ENCODE results near the gene FAM234A. TPM values are rescaled to one million over a fixed set of nuclear protein-coding genes. Genes with fewer than 3 reads are reported as not detected.
A peak's percentile ranks its signal among the peaks of the same experiment; 100 is the strongest.

Gene FAM234A
- polyA plus RNA-seq, 3 donors from 2014 or later, result 19.3 to 56.6 (median 24.4) TPM

- no peak overlapping the region for H3K27ac Mint-ChIP-seq
- H3K4me1 Mint-ChIP-seq, result peaks cover 0 to 3% of the 10 kb centered on the region in 2 donors
- no peak overlapping the region for H3K4me3 Mint-ChIP-seq
- H3K36me3 Mint-ChIP-seq, result peaks cover 0 to 8% (median 0%) of the 10 kb centered on the region in 3 donors
- H3K27me3 Mint-ChIP-seq (ENCODE audit: low read depth in 3 of 3), result peaks cover 0 to 11% (median 3%) of the 10 kb centered on the region in 3 donors
- no peak for DNase-seq
- no peaks in the 10 kb centered on the region for H3K9me3 Mint-ChIP-seq
These were observed 61.7 kb downstream of the FAM234A start for GRCh38 chr16:296276-296675.

DNA sequence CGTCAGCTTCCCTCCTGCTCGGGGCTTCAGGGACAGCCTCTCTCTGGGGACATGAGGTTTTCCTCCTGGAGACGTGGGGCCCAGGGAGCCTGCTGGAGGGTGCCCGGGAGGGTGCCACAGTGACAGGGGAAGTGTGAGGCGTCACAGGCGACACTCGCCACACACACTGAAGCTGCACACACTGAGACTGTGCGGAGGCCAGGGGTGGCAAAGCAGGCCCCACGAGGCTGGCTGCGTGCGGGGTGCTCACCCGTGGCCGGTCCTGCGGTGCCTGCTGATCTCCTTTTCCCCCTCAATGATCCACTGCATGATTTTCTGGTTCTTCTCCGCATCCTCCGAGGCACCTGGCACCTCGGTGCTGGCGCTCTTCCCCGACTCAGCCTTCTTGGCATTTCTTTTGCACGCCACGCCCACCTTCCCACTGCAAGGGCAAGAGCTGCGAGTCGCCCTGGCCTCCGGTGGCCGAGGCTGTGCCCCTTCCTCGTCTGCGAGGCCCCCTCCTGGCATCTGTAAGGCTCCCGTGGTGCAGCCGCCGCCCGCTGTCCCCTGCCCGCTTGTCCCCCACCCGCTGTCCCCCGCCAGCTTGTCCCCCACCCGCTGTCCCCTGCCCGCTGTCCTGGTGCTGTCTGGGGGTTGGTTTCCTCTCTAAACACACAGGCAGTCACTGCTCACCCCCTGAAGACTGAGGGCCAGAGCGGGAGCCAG is 62.3 kb downstream of the FAM234A start:
- no peak for DNase-seq
- H3K9me3 Mint-ChIP-seq, result no peaks in the 10 kb centered on the region
- H3K4me3 Mint-ChIP-seq, result no peak overlapping the region
- peak overlapping the region in 2 of 6 donors; percentile 51 to 70 for H3K27ac Mint-ChIP-seq
- H3K27me3 Mint-ChIP-seq (ENCODE audit: low read depth in 3 of 3), result peaks cover 0 to 8% (median 2%) of the 10 kb centered on the region in 3 donors
- H3K36me3 Mint-ChIP-seq, result peaks cover 0 to 3% (median 0%) of the 10 kb centered on the region in 3 donors
- H3K4me1 Mint-ChIP-seq, result peaks cover 0 to 2% of the 10 kb centered on the region in 2 donors

- Mint-ChIP-seq H3K4me3 (no peak overlapping the region), H3K36me3 (no peaks in the 10 kb centered on the region), H3K4me1 (peaks cover under 1 to 3% of the 10 kb centered on the region in 2 donors), H3K27ac (no peak overlapping the region), H3K27me3 (ENCODE audit: low read depth in 3 of 3) (peaks cover 0 to 8% (median 0%) of the 10 kb centered on the region in 3 donors), H3K9me3 (no peaks in the 10 kb centered on the region)
- no peak for DNase-seq
These were observed 63.2 kb downstream of the FAM234A start for GRCh38 chr16:297832-298231.

DNA sequence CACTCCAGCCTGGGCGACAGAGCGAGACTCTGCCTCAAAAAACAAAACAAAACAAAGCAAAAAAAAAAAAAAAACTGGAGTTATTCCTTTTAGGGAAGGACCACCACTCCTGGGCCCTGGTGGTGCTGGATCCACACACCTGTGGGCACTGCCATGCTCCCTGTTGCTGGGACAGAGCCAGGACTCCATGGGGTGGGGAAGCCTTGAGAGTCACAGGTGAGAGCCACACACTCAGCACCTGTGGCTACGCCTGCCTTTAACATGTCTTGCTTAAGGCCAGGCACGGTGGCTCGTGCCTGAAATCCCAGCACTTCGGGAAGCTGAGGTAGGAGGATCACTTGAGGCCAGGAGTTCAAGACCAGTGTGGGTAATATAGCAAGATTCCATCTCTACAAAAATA is 66.6 kb downstream of the FAM234A start:
- Mint-ChIP-seq H3K27ac (peak overlapping the region in 1 of 6 donors; percentile 40), H3K4me3 (no peak overlapping the region), H3K36me3 (peaks cover 8 to 11% (median 9%) of the 10 kb centered on the region in 3 donors), H3K9me3 (no peaks in the 10 kb centered on the region), H3K27me3 (ENCODE audit: low read depth in 3 of 3) (peaks cover 2 to 10% (median 3%) of the 10 kb centered on the region in 3 donors), H3K4me1 (peaks cover 21 to 23% of the 10 kb centered on the region in 2 donors)
- DNase-seq, result no peak

DNA sequence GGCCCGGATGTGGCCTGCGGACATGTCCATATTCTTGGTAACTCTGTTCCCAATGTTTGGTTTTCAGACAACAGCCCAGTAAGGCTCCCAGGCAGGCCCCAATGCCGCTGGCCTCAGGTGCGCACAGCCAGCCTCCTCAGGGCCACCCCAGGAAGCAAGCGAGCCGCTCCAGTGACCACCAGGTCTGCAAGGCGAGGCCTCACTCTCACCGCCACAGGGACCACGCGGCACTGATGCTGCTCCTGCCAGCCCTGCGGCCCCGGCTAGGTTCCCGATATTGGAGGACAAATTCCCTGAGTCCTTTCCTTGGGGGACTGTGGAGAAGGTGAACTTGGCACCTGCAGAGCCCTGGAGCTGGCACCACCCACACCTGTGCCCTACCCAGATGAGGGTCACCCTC is 67.3 kb downstream of the FAM234A start:
- H3K4me1 Mint-ChIP-seq, result peaks cover 28 to 30% of the 10 kb centered on the region in 2 donors
- DNase-seq, result no peak
- H3K9me3 Mint-ChIP-seq, result no peaks in the 10 kb centered on the region
- H3K36me3 Mint-ChIP-seq, result peaks cover 9 to 13% (median 12%) of the 10 kb centered on the region in 3 donors
- no peak overlapping the region for H3K27ac Mint-ChIP-seq
- H3K4me3 Mint-ChIP-seq, result no peak overlapping the region
- H3K27me3 Mint-ChIP-seq (ENCODE audit: low read depth in 3 of 3), result peaks cover 2 to 9% (median 3%) of the 10 kb centered on the region in 3 donors

DNA sequence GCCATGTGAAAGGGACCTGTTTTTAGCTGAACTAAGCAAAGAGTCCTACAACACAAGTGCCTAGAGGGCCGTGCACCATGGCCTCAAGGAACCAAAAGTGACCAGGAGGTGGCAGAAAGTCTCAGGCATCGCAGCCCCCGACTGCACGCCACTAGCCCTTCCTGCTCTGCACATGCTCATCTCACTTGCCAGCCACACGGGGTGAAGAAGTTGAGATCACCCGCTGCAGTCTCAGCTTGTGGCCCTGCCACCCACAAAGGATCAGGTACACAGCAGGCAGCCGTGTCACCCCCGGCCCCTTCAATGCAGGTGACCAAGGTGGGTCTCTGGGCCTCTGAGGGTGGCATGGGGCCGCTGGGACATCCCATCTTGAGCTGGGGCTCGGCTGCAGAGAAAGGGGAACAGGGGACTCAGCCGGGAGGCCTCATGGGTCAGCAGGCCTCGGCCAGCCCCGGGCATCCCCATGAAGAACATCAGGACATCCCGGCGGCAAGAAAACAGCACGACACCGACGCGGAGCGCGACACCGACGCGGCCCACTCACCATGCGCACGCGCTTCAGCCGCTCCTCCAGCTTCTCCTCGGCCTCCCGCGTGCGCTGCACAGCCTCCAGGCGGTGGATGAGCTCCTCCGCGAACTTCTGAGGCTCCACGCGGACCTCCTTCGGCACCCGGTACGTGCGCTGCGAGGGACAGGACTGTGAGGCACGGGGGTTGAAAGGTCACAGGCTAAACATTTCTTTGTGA is 69.3 kb downstream of the FAM234A start:
- peaks cover 9 to 13% (median 12%) of the 10 kb centered on the region in 3 donors for H3K36me3 Mint-ChIP-seq
- H3K27me3 Mint-ChIP-seq (ENCODE audit: low read depth in 3 of 3), result peaks cover 17 to 26% (median 19%) of the 10 kb centered on the region in 3 donors
- H3K4me3 Mint-ChIP-seq, result peak overlapping the region in 3 of 5 donors; percentile 17 to 46 (median 30)
- DNase-seq, result peak; percentile 48 to 58 (median 50)
- peak overlapping the region in 3 of 6 donors; percentile 3 to 70 (median 19) for H3K27ac Mint-ChIP-seq
- H3K4me1 Mint-ChIP-seq, result peaks cover 48 to 50% of the 10 kb centered on the region in 2 donors
- no peaks in the 10 kb centered on the region for H3K9me3 Mint-ChIP-seq

DNA sequence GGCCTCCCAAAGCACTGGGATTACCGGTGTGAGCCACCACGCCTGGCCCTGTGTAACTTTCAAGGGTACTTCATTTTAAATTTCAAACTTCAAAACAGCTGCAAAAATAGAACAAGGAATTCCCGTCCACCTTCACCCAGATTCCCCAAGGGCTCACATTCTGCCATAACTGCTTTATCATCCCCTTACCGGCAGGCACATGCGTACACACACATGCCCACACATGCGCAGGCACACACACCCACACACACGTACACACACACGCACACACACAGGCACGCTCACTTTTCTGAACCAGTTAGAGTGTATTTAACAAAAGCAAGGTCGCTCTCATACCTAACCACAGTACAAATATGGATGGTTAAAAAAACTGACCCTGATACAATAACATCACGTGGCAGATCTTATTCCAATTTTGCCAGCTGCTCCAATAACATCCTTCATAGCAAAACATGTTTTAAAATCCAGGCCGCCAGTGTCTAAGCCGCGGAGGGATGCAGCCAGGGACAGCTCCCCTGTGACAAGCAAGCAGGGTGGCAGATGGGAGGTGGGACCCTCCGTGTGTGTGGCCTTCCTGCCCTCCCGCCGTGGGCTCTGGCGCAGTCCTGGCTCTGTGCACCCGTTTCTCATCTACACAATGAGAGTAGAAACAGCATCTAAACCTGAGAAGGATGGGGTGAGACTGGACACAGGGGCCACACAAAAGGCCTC is 71.5 kb downstream of the FAM234A start:
- Mint-ChIP-seq H3K4me3 (peak overlapping the region; percentile 52 to 66 (median 58)), H3K36me3 (peaks cover 9 to 13% (median 12%) of the 10 kb centered on the region in 3 donors), H3K9me3 (no peaks in the 10 kb centered on the region), H3K27me3 (ENCODE audit: low read depth in 3 of 3) (peaks cover 18 to 32% (median 23%) of the 10 kb centered on the region in 3 donors), H3K4me1 (peaks cover 60 to 61% of the 10 kb centered on the region in 2 donors), H3K27ac (peak overlapping the region; percentile 66 to 91 (median 82))
- DNase-seq, result no peak

DNA sequence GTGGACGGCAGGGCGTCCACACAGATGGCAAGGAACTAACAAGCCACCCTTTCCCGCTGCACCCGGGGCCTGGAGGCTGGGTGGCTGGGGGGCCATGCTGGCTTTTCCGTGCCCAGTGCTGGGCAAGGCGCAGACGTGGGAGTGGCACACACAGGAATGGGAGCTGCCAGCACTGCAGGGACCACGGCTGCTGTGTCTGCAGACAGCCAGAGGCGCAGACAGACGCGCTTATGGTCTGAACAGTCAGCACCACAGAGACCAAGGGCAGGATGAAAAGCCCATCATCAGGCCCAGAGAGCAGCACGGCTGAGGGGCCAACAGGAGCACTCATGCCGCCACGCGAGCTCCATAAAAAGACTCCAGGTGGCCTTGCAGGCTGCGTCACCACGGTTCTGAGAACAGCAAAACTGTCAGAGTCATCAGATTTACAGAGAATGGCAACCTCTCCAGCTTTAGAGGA is 72.3 kb downstream of the FAM234A start:
- peaks cover 61 to 64% of the 10 kb centered on the region in 2 donors for H3K4me1 Mint-ChIP-seq
- H3K36me3 Mint-ChIP-seq, result peaks cover 9 to 13% (median 12%) of the 10 kb centered on the region in 3 donors
- peak overlapping the region; percentile 65 to 80 (median 71) for H3K4me3 Mint-ChIP-seq
- peak overlapping the region; percentile 88 to 99 (median 96) for H3K27ac Mint-ChIP-seq
- peaks cover 18 to 32% (median 23%) of the 10 kb centered on the region in 3 donors for H3K27me3 Mint-ChIP-seq (ENCODE audit: low read depth in 3 of 3)
- no peak for DNase-seq
- no peaks in the 10 kb centered on the region for H3K9me3 Mint-ChIP-seq

DNA sequence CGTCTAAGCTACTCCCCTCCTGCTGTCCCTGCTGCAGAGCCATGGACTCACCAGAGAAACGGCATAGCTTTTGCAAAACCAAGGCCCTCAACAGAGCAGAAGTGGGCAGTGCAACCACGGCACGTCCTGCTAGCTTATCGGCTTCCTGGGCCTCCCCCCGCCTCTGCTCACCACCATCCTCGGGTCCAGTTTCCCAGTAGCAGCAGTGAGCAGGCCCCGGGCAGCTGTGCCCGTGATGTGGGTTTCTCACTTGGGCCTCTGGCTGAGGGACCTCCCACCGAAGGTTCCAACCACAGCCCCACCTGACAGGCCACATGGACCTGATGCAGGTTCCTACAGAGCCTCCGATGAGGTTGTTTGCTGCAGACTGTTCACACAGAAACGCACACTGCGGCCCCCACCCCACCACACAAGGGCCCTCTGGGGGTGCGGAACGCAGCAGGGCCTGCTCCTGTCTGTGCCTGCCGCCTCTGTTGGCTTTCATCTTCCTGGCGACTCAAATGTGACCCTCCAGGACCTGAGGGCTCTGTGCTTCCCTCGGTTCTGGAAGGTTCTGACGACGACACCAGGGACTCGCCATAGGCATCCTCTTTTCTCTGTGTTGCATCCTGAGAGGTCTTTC is 73.2 kb downstream of the FAM234A start:
- H3K4me3 Mint-ChIP-seq, result peak overlapping the region; percentile 48 to 80 (median 71)
- peaks cover 18 to 30% (median 23%) of the 10 kb centered on the region in 3 donors for H3K27me3 Mint-ChIP-seq (ENCODE audit: low read depth in 3 of 3)
- H3K27ac Mint-ChIP-seq, result peak overlapping the region; percentile 88 to 99 (median 96)
- no peaks in the 10 kb centered on the region for H3K9me3 Mint-ChIP-seq
- peaks cover 69 to 70% of the 10 kb centered on the region in 2 donors for H3K4me1 Mint-ChIP-seq
- H3K36me3 Mint-ChIP-seq, result peaks cover 9 to 19% (median 13%) of the 10 kb centered on the region in 3 donors
- peak; percentile 84 to 86 (median 85) for DNase-seq

DNA sequence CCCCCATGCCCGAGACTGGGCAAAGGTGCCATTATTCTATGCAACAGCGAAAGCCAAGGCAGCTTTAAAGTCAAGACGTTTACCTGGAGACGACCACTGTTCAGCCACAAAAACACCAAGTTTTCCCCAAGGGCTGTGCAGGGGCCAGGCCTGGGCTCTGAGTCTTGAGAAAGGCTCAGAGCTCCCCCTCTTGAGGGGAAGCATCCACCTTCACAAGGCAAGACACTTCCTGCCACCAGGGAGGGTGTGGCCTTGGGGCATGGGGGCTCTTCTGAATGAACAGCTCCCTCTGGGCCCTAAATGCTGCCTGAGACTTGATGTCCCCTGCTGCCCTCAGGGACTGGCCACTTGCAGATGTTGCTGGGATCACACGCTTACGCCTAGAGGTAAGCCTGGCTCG is 74.9 kb downstream of the FAM234A start:
- Mint-ChIP-seq H3K4me3 (peak overlapping the region; percentile 48 to 80 (median 71)), H3K27ac (peak overlapping the region; percentile 88 to 99 (median 96)), H3K9me3 (no peaks in the 10 kb centered on the region), H3K36me3 (peaks cover 6 to 23% (median 9%) of the 10 kb centered on the region in 3 donors), H3K4me1 (peaks cover 68 to 70% of the 10 kb centered on the region in 2 donors), H3K27me3 (ENCODE audit: low read depth in 3 of 3) (peaks cover 16 to 30% (median 23%) of the 10 kb centered on the region in 3 donors)
- peak in 2 of 3 donors; percentile 31 to 48 for DNase-seq

- Mint-ChIP-seq H3K4me1 (peaks cover 76% of the 10 kb centered on the region in 2 donors), H3K36me3 (peaks cover 0 to 27% (median 2%) of the 10 kb centered on the region in 3 donors), H3K27ac (peak overlapping the region in 4 of 6 donors; percentile 29 to 59 (median 42)), H3K4me3 (peak overlapping the region in 1 of 5 donors; percentile 8), H3K27me3 (ENCODE audit: low read depth in 3 of 3) (peaks cover 16 to 29% (median 28%) of the 10 kb centered on the region in 3 donors), H3K9me3 (no peaks in the 10 kb centered on the region)
- no peak for DNase-seq
These were observed 77.1 kb downstream of the FAM234A start for GRCh38 chr16:311725-312124.

DNA sequence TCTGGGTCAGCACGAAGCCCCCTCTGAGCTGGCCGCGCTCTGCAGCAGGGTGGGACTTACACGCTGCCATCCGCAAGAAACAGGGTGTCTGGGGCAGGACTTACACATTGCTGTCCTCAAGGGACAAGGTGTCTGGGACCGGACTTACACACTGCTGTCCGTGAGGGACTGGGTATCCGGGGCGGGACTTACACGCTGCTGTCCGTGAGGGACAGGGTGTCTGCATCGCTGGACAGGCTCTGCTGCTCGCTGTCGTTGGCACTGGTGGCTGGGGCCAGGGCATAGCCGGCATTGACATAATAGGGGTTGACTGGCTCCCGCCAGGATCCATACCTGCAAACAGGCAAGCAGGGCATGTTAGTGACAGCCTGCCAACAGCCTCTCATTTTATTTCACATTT is 79.7 kb downstream of the FAM234A start:
- Mint-ChIP-seq H3K9me3 (no peaks in the 10 kb centered on the region), H3K36me3 (peaks cover 6 to 37% (median 9%) of the 10 kb centered on the region in 3 donors), H3K4me1 (peaks cover 76% of the 10 kb centered on the region in 2 donors), H3K4me3 (no peak overlapping the region), H3K27me3 (ENCODE audit: low read depth in 3 of 3) (peaks cover 7 to 8% (median 8%) of the 10 kb centered on the region in 3 donors), H3K27ac (peak overlapping the region in 5 of 6 donors; percentile 46 to 86 (median 59))
- DNase-seq, result no peak

Data from immature natural killer cell (primary cell).